GM12878 (cell line): ENCODE results near the gene SLC2A9. TPM values are rescaled to one million over a fixed set of nuclear protein-coding genes. Genes with fewer than 3 reads are reported as not detected.

Experiments
- ATAC-seq: fragments of 200-7000 bp; cut with Tn5 transposase; 3 replicates; pipeline ENCODE4 v1.9.1; 2020; ENCODE audit warnings: mild to moderate bottlenecking, moderate library complexity
- BruUV-seq: library from RNA; stranded (reverse); fragments of 400-500 nt; replicated peaks from 2 replicates; lab custom pipeline; 2021; lab: Mats Ljungman, UMichigan
- CTCF ChIA-PET: fragments of 300-600 bp; sonication (Branson Sonifier 250); formaldehyde crosslinking; extraction: SDS; loops from one replicate; lab custom pipeline; 2021; ENCODE audit warnings: inconsistent platforms; lab: Yijun Ruan, JAX
- POLR2A ChIA-PET: fragments of 350-600 bp; formaldehyde crosslinking; extraction: SDS; loops from one replicate; lab custom pipeline; 2021; ENCODE audit warnings: inconsistent platforms; lab: Charles Lee
- RAD21 ChIA-PET: fragments of 300-600 bp; sonication (Branson Sonifier 250); formaldehyde crosslinking; loops from one replicate; lab custom pipeline; 2023; ENCODE audit warnings: antibody characterized with exemption; ENCODE audit not compliant: unreplicated experiment; lab: Charles Lee
- SMC1A ChIA-PET: fragments of 300-600 bp; sonication (Branson Sonifier 250); formaldehyde crosslinking; loops from one replicate; lab custom pipeline; 2023; ENCODE audit not compliant: unreplicated experiment, uncharacterized antibody; lab: Charles Lee
- DNase-seq: peaks from one replicate; pipeline ENCODE4 v3.0.0-alpha.2; 2011; ENCODE audit warnings: low read depth, low spot score
- FAIRE-seq: peaks from 3 replicates; lab custom pipeline; 2011; peaks lifted over from hg19 to GRCh38; lab: Jason Lieb, UNC
- H2AFZ ChIP-seq: 2 replicates; pipeline ENCODE4 v1.6.0; 2011; ENCODE audit warnings: low read depth, low read length, control low read depth; ENCODE audit not compliant: control insufficient read depth
- H3K27ac ChIP-seq: 2 replicates; pipeline ENCODE4 v1.5.1; 2011; ENCODE audit warnings: control low read depth; ENCODE audit not compliant: control insufficient read depth, insufficient read depth
- H3K27me3 ChIP-seq, 2 experiments: replicated peaks in 1 of 2; 2 replicates each; pipeline versions ENCODE4 v1.6.0 to v1.6.1; 2011; ENCODE audit warnings: low read length in 1 of 2; ENCODE audit not compliant: control insufficient read depth in 2 of 2, insufficient read depth in 2 of 2
- H3K36me3 ChIP-seq, 2 experiments: 2 replicates each; pipeline ENCODE4 v1.5.1; 2011; ENCODE audit warnings: low read length in 1 of 2; ENCODE audit not compliant: control insufficient read depth in 2 of 2, insufficient read depth in 2 of 2
- H3K4me1 ChIP-seq: 2 replicates; pipeline ENCODE4 v1.6.1; 2011; ENCODE audit warnings: mild to moderate bottlenecking, low read length, moderate library complexity, mixed read lengths; ENCODE audit not compliant: control insufficient read depth, insufficient read depth
- H3K4me2 ChIP-seq: 2 replicates; pipeline ENCODE4 v1.6.0; 2011; ENCODE audit warnings: control low read depth; ENCODE audit not compliant: control insufficient read depth, insufficient read depth
- H3K4me3 ChIP-seq: fragments of 200-600 bp; sonication (generic); 2 replicates; pipeline ENCODE4 v1.5.1; 2016
- H3K79me2 ChIP-seq: 2 replicates; pipeline ENCODE4 v1.6.0; 2011; ENCODE audit warnings: low read length; ENCODE audit not compliant: control insufficient read depth, insufficient read depth
- H3K9ac ChIP-seq: 2 replicates; pipeline ENCODE4 v1.8.0; 2011; ENCODE audit warnings: low read length, control low read depth, mixed read lengths; ENCODE audit not compliant: control insufficient read depth, insufficient read depth
- H3K9me3 ChIP-seq: replicated peaks from 3 replicates; pipeline ENCODE4 v1.5.1; 2011; ENCODE audit warnings: mild to moderate bottlenecking, low read length; ENCODE audit not compliant: control insufficient read depth, insufficient read depth
- H4K20me1 ChIP-seq: 2 replicates; pipeline ENCODE4 v1.6.0; 2011; ENCODE audit not compliant: control insufficient read depth, insufficient read depth
- EED ChIP-seq: sonication (generic); IDR thresholded peaks from 2 replicates; pipeline ENCODE4 v1.6.1; 2016; ENCODE audit warnings: antibody characterized with exemption, low read depth
- EGR1 ChIP-seq, 2 experiments: IDR thresholded peaks; 1 replicate in 1 of 2; 2 replicates in 1 of 2; pipeline ENCODE4 v1.6.1; 2011 to 2012; ENCODE audit warnings: low read depth in 2 of 2, low read length in 2 of 2, borderline replicate concordance in 1 of 2, mild to moderate bottlenecking in 1 of 2, moderate library complexity in 1 of 2
- IRF4 ChIP-seq: IDR thresholded peaks from 2 replicates; pipeline ENCODE4 v1.6.1; 2011; ENCODE audit warnings: low read depth, low read length
- NR2F1 ChIP-seq: fragments of 450-650 bp; conservative IDR thresholded peaks from 2 replicates; pipeline ENCODE4 v1.6.1; 2017; ENCODE audit warnings: mild to moderate bottlenecking
- SP1 ChIP-seq: IDR thresholded peaks from one replicate; pipeline ENCODE4 v1.6.1; 2011; ENCODE audit warnings: low read depth, low read length
- ZNF687 ChIP-seq: fragments of 450-650 bp; IDR thresholded peaks from 2 replicates; pipeline ENCODE4 v1.6.1; 2017; ENCODE audit warnings: mild to moderate bottlenecking, moderate library complexity
- WGBS: methylation state at CpG from one replicate; pipeline ENCODE4 v1.1.6; 2016; ENCODE audit warnings: low lambda C conversion rate; ENCODE audit not compliant: insufficient replicate concordance, insufficient coverage; ENCODE audit errors: missing lambda C conversion rate; 5-methylcytosine and 5-hydroxymethylcytosine counted together
- in situ Hi-C: fragments of 300-500 bp; cut with MboI; formaldehyde crosslinking; loops from 9 replicates; pipeline ENCODE4 v1.14.3; 2018; ENCODE audit warnings: mixed read lengths
- intact Hi-C: fragments of 100-400 bp; cut with micrococcal nuclease; formaldehyde crosslinking; loops from one replicate; pipeline ENCODE4 v1.14.2; 2022; ENCODE audit not compliant: unreplicated experiment
- polyA plus RNA-seq, 11 experiments: library from polyadenylated mRNA; depleted of rRNA in 4 of 11; unstranded in 6 of 11; stranded (reverse) in 5 of 11; fragments of >200 nt; fragmentation: Nextera tagmentation in 4 of 11; fragmentation: Illumina TruSeq in 1 of 11; extraction: Ambion mirVana in 4 of 11; extraction: Trizol in 1 of 11; gene quantifications; 1 replicate in 1 of 11; 2 replicates in 10 of 11; pipeline versions ENCODE4 v1.2.1 to v1.2.3, GENCODE V29; 2011 to 2016; ENCODE audit warnings: inconsistent platforms in 2 of 11, missing spikeins in 2 of 11, low read depth in 1 of 11
- total RNA-seq, 4 experiments: library from RNA; depleted of rRNA in 3 of 4; stranded (reverse); fragments of >200 nt in 3 of 4; fragmentation: Illumina TruSeq in 1 of 4; extraction: Trizol in 1 of 4; gene quantifications; 2 replicates each; pipeline versions ENCODE4 v1.2.1 to v1.2.3, GENCODE V29; 2013 to 2021
- TF ChIP-seq, protein P1 (sequence below): fragments of 450-650 bp; conservative IDR thresholded peaks from 2 replicates; pipeline ENCODE4 v1.6.1; 2017; ENCODE audit warnings: mild to moderate bottlenecking, moderate library complexity

SLC2A9 gene
- total and polyA plus RNA-seq, 10 of the 15 experiments (the other 5 are each of a cell fraction or from before 2014, with no cell fraction given): 0.28 to 2.8 (median 1.2) TPM

- TF ChIP-seq, protein P1, sequence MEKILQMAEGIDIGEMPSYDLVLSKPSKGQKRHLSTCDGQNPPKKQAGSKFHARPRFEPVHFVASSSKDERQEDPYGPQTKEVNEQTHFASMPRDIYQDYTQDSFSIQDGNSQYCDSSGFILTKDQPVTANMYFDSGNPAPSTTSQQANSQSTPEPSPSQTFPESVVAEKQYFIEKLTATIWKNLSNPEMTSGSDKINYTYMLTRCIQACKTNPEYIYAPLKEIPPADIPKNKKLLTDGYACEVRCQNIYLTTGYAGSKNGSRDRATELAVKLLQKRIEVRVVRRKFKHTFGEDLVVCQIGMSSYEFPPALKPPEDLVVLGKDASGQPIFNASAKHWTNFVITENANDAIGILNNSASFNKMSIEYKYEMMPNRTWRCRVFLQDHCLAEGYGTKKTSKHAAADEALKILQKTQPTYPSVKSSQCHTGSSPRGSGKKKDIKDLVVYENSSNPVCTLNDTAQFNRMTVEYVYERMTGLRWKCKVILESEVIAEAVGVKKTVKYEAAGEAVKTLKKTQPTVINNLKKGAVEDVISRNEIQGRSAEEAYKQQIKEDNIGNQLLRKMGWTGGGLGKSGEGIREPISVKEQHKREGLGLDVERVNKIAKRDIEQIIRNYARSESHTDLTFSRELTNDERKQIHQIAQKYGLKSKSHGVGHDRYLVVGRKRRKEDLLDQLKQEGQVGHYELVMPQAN: no peak
- no peak for TF ChIP-seq EGR1 (IDR thresholded peaks at IDR 0.05; ENCODE audit: borderline replicate concordance in 1 of 2, low read depth in 2 of 2, low read length in 2 of 2)
- no peak for TF ChIP-seq IRF4
- TF ChIP-seq ZNF687: no peak
Measured at GRCh38 chr4:10035130-10035529, 13.8 kb upstream of the SLC2A9 start (continued).

GRCh38 chr4:10034612-10035104 lies 13.4 kb upstream of the SLC2A9 start:
- H2AFZ ChIP-seq: no peak overlapping the region
- TF ChIP-seq NR2F1: peak; percentile 50
- no peak for TF ChIP-seq SP1
- TF ChIP-seq EED: no peak
- no peaks in the 10 kb centered on the region; a peak in 1 of 4 replicates for H3K27me3 ChIP-seq
- ChIA-PET SMC1A (no interaction called here), CTCF (no interaction called here), POLR2A (no interaction called here), RAD21 (interaction anchor here (1.1 kb wide), 1 partner anchor 20 kb away, joined by 3 read pairs; no protein-coding TSS in a partner anchor)
- FAIRE-seq: no peak
- no peaks in the 10 kb centered on the region for H3K9me3 ChIP-seq
- no peak overlapping the region for H3K9ac ChIP-seq
- no TSS peak for BruUV-seq
- intact Hi-C loops: no loop called here
- no peaks in the 10 kb centered on the region for H3K4me1 ChIP-seq
- no peaks in the 10 kb centered on the region for H3K79me2 ChIP-seq
- no peak for DNase-seq
- H3K36me3 ChIP-seq: no peaks in the 10 kb centered on the region
- no peak overlapping the region for H3K27ac ChIP-seq
- ATAC-seq: no peak
- WGBS: 45% methylated on average over 5 of the region's 5 CpGs
- in situ Hi-C loops: no loop called here
- no peak overlapping the region for H3K4me2 ChIP-seq
- H3K4me3 ChIP-seq: no peak overlapping the region
- no peaks in the 10 kb centered on the region for H4K20me1 ChIP-seq
